Naive thymus-derived CD4-positive, alpha-beta T cell (primary cell): ENCODE data around the gene TRMT112. TPM values are rescaled to one million over a fixed set of nuclear protein-coding genes. Genes with fewer than 3 reads are reported as not detected.

ENCODE experiments used
- ATAC-seq: fragments of 150-1000 bp; cut with Tn5 transposase; 2 replicates; pipeline ENCODE4 v1.10.0; 2021; ENCODE audit warnings: mild to moderate bottlenecking, moderate library complexity
- CTCF ChIA-PET: fragments of 350-600 bp; sonication (Branson Sonifier 250); formaldehyde crosslinking; loops from one replicate; lab custom pipeline; 2021; ENCODE audit warnings: antibody characterized with exemption; lab: Charles Lee
- POLR2A ChIA-PET: fragments of 350-600 bp; sonication (Branson Sonifier 250); formaldehyde crosslinking; loops from one replicate; lab custom pipeline; 2021; ENCODE audit warnings: antibody characterized with exemption, inconsistent platforms; lab: Charles Lee
- DNase-seq, 9 donors: peaks; one replicate each; pipeline versions ENCODE4 v3.0.0 to v3.0.0-alpha.2; 2020 to 2022; ENCODE audit warnings: mixed read lengths in 1 of 9
- H3K27ac ChIP-seq: one replicate; pipeline ENCODE4 v1.7.0; 2013; ENCODE audit warnings: mild to moderate bottlenecking, low read depth, low read length, moderate library complexity
- H3K27me3 ChIP-seq, 2 donors: one replicate each; pipeline ENCODE4 v1.7.0; 2013; ENCODE audit warnings: low read length in 2 of 2, mild to moderate bottlenecking in 2 of 2, moderate library complexity in 2 of 2; ENCODE audit not compliant: control insufficient read depth in 2 of 2, insufficient read depth in 2 of 2
- H3K36me3 ChIP-seq, 3 experiments: 1 replicate in 2 of 3; 2 replicates in 1 of 3; pipeline ENCODE4 v1.7.0; 2013; ENCODE audit warnings: low read length in 3 of 3, mild to moderate bottlenecking in 3 of 3, moderate library complexity in 1 of 3; ENCODE audit not compliant: insufficient read depth in 3 of 3, control insufficient read depth in 2 of 3
- H3K4me1 ChIP-seq, 2 donors: one replicate each; pipeline ENCODE4 v1.7.0; 2013; ENCODE audit warnings: low read length in 2 of 2, mild to moderate bottlenecking in 2 of 2, moderate library complexity in 1 of 2; ENCODE audit not compliant: control insufficient read depth in 2 of 2, insufficient read depth in 2 of 2
- H3K4me3 ChIP-seq: 2 replicates; pipeline ENCODE4 v1.7.0; 2013; ENCODE audit warnings: mild to moderate bottlenecking, low read length
- H3K9me3 ChIP-seq, 3 experiments: 1 replicate in 2 of 3; 2 replicates in 1 of 3; pipeline ENCODE4 v1.7.0; 2013; ENCODE audit warnings: low read length in 3 of 3; ENCODE audit not compliant: control insufficient read depth in 2 of 3
- H3K27ac Mint-ChIP-seq, 9 donors: one replicate each; pipeline ENCODE4 v1.8.0; 2020 to 2022; ENCODE audit warnings: mixed read lengths in 9 of 9, mild to moderate bottlenecking in 8 of 9, moderate library complexity in 5 of 9, inconsistent platforms in 2 of 9
- H3K27me3 Mint-ChIP-seq, 5 donors: one replicate each; pipeline ENCODE4 v1.8.0; 2021 to 2022; ENCODE audit warnings: mixed read lengths in 5 of 5, mild to moderate bottlenecking in 1 of 5
- H3K36me3 Mint-ChIP-seq, 5 donors: one replicate each; pipeline ENCODE4 v1.8.0; 2020 to 2022; ENCODE audit warnings: mixed read lengths in 5 of 5, mild to moderate bottlenecking in 3 of 5, inconsistent platforms in 1 of 5
- H3K4me1 Mint-ChIP-seq, 7 donors: one replicate each; pipeline ENCODE4 v1.8.0; 2020 to 2022; ENCODE audit warnings: mixed read lengths in 7 of 7, mild to moderate bottlenecking in 3 of 7, inconsistent platforms in 1 of 7
- H3K4me3 Mint-ChIP-seq, 10 donors: one replicate each; pipeline ENCODE4 v1.8.0; 2020 to 2022; ENCODE audit warnings: mild to moderate bottlenecking in 10 of 10, mixed read lengths in 10 of 10, moderate library complexity in 6 of 10, inconsistent platforms in 2 of 10
- H3K9me3 Mint-ChIP-seq, 11 donors: one replicate each; pipeline ENCODE4 v1.8.0; 2020 to 2022; ENCODE audit warnings: mixed read lengths in 11 of 11, mild to moderate bottlenecking in 4 of 11, inconsistent platforms in 1 of 11, moderate library complexity in 1 of 11
- intact Hi-C, 2 donors: fragments of 100-400 bp; cut with micrococcal nuclease; formaldehyde crosslinking; loops; one replicate each; pipeline ENCODE4 v1.15.1; 2023
- polyA plus RNA-seq, 2 donors: library from polyadenylated mRNA; unstranded; fragments of 300-500 nt; fragmentation: Illumina TruSeq; gene quantifications; one replicate each; pipeline ENCODE4 v1.2.3, GENCODE V29; 2021
- total RNA-seq, 6 experiments: library from RNA in 5 of 6; stranded (reverse) in 5 of 6; gene quantifications; 1 replicate in 5 of 6; 2 replicates in 1 of 6; pipeline ENCODE4 v1.2.3 and lab custom pipeline; 2021 to 2026

TRMT112 gene
- total and polyA plus RNA-seq, 7 experiments from 2014 or later: 90.9 to 613 (median 166) TPM

DNA sequence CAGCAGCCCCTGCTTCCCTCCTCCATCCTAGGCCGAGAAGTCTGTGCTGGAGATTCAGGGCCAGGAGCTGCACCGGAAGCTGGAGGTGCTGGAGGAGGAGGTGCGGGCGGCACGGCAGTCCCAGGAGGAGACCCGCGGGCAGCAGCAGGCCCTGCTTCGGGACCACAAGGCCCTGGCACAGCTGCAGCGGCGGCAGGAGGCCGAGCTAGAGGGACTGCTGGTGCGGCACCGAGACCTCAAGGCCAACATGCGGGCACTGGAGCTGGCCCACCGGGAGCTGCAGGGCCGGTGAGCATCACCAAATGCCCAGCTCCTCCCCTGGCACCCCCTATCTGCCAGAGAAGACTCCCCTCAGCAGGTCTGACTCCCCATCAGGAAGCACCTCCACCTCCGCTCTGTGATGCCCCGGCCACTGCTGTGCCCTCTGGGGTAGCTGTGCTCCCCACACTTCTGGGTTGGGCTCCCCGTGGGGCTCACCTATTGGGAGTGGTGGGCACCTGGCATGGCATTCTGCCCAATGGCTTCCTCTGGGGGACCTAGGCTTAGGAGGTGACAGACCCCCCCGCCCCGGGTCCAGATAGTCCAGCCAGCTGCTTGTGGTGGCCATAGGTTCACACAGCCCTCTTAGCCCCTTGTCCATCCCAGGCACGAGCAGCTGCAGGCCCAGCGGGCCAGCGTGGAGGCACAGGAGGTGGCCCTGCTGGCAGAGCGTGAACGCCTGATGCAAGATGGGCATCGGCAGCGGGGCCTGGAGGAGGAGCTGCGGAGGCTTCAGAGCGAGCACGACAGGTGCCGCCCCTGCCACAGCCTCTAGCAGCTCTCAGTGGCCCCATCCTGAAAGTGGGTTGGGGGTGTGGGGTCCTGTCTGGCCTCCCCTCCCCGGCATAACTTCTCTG, 35.0 kb upstream of the TRMT112 start:
- H3K4me1 Mint-ChIP-seq: peaks cover 5 to 13% (median 6%) of the 10 kb centered on the region in 7 donors
- H3K27me3 Mint-ChIP-seq: no peaks in the 10 kb centered on the region
- ATAC-seq: no peak
- no peak overlapping the region for H3K27ac Mint-ChIP-seq
- intact Hi-C loops: no loop called here
- CTCF ChIA-PET: interaction anchor here (0.5 to 3.5 kb wide), 4 partner anchors 35 to 1711 kb away, joined by 3 to 18 read pairs (median 4); partner anchors contain the start of genes PRDX5 and TRMT112
- no peaks in the 10 kb centered on the region for H3K9me3 Mint-ChIP-seq
- Histone ChIP-seq H3K4me3 (no peak overlapping the region), H3K4me1 (peaks cover 0 to under 1% of the 10 kb centered on the region in 2 donors), H3K36me3 (peaks cover 0 to 52% (median 3%) of the 10 kb centered on the region in 3 experiments), H3K9me3 (no peaks in the 10 kb centered on the region), H3K27me3 (no peaks in the 10 kb centered on the region), H3K27ac (no peak overlapping the region)
- no peak overlapping the region for H3K4me3 Mint-ChIP-seq
- peaks cover 0 to 3% (median 0%) of the 10 kb centered on the region in 5 donors for H3K36me3 Mint-ChIP-seq
- POLR2A ChIA-PET: no interaction called here
- DNase-seq: no peak

DNA sequence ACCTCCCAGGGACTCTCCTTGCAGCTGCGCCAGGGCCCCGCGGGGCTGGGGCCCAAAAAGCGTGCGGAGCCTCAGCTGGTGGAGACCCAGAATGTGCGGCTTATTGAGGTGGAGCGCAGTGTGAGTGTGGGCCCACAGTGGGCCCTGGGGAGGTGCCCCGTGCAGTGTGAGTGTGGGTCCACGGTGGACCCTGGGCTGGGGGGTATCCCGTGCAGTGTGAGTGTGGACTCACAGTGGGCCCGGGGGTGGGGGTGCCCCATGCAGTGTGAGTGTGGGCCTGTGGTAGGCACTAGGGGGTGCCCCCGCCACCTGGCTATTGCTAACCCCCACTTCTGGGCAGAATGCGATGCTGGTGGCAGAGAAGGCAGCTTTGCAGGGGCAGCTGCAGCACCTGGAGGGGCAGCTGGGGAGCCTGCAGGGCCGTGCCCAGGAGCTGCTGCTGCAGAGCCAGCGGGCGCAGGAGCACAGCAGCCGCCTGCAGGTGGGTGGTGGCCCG, 33.8 kb upstream of the TRMT112 start:
- intact Hi-C loops: no loop called here
- peaks cover 0 to 8% (median 0%) of the 10 kb centered on the region in 7 donors for H3K4me1 Mint-ChIP-seq
- H3K27ac ChIP-seq: no peak overlapping the region
- H3K4me1 ChIP-seq: no peaks in the 10 kb centered on the region
- CTCF ChIA-PET: no interaction called here
- POLR2A ChIA-PET: interaction anchor here (0.6 kb wide), 2 partner anchors 42 to 144 kb away, joined by 3 read pairs; no protein-coding TSS in a partner anchor
- H3K4me3 ChIP-seq: no peak overlapping the region
- no peak overlapping the region for H3K27ac Mint-ChIP-seq
- H3K27me3 Mint-ChIP-seq: no peaks in the 10 kb centered on the region
- ATAC-seq: no peak
- no peak overlapping the region for H3K4me3 Mint-ChIP-seq
- DNase-seq: no peak
- no peaks in the 10 kb centered on the region for H3K36me3 Mint-ChIP-seq
- no peaks in the 10 kb centered on the region for H3K9me3 ChIP-seq
- peaks cover 0 to 52% (median 3%) of the 10 kb centered on the region in 3 experiments for H3K36me3 ChIP-seq
- no peaks in the 10 kb centered on the region for H3K9me3 Mint-ChIP-seq
- no peaks in the 10 kb centered on the region for H3K27me3 ChIP-seq

GRCh38 chr11:64349404-64349803, 32.0 kb upstream of the TRMT112 start:
- peaks cover 0 to 55% (median 5%) of the 10 kb centered on the region in 3 experiments for H3K36me3 ChIP-seq
- Mint-ChIP-seq H3K4me3 (no peak overlapping the region), H3K27ac (no peak overlapping the region), H3K9me3 (no peaks in the 10 kb centered on the region), H3K36me3 (peaks cover 0 to 8% (median 5%) of the 10 kb centered on the region in 5 donors), H3K4me1 (peaks cover 4 to 12% (median 5%) of the 10 kb centered on the region in 7 donors), H3K27me3 (no peaks in the 10 kb centered on the region)
- CTCF ChIA-PET: no interaction called here
- intact Hi-C loops: no loop called here
- POLR2A ChIA-PET: interaction anchor here (1.2 kb wide), 1 partner anchor 10 kb away, joined by 3 read pairs; no protein-coding TSS in a partner anchor
- DNase-seq (no peak), ATAC-seq (no peak)
- no peaks in the 10 kb centered on the region for H3K9me3 ChIP-seq
- no peak overlapping the region for H3K4me3 ChIP-seq
- no peaks in the 10 kb centered on the region for H3K4me1 ChIP-seq
- no peaks in the 10 kb centered on the region for H3K27me3 ChIP-seq
- H3K27ac ChIP-seq: no peak overlapping the region

- no peaks in the 10 kb centered on the region for H3K27me3 ChIP-seq
- Mint-ChIP-seq H3K27me3 (no peaks in the 10 kb centered on the region), H3K9me3 (no peaks in the 10 kb centered on the region), H3K4me3 (no peak overlapping the region), H3K27ac (no peak overlapping the region), H3K36me3 (peaks cover 0 to 8% (median 5%) of the 10 kb centered on the region in 5 donors), H3K4me1 (peaks cover 4 to 12% (median 5%) of the 10 kb centered on the region in 7 donors)
- H3K4me3 ChIP-seq: no peak overlapping the region
- DNase-seq (no peak), ATAC-seq (no peak)
- peaks cover 0 to 59% (median 9%) of the 10 kb centered on the region in 3 experiments for H3K36me3 ChIP-seq
- H3K9me3 ChIP-seq: no peaks in the 10 kb centered on the region
- H3K27ac ChIP-seq: no peak overlapping the region
- H3K4me1 ChIP-seq: no peaks in the 10 kb centered on the region
- intact Hi-C loops: no loop called here
- POLR2A ChIA-PET: interaction anchor here (1.2 kb wide), 1 partner anchor 10 kb away, joined by 3 read pairs; no protein-coding TSS in a partner anchor
- CTCF ChIA-PET: no interaction called here
Observed at GRCh38 chr11:64349025-64349387, 31.6 kb upstream of the TRMT112 start.

DNA sequence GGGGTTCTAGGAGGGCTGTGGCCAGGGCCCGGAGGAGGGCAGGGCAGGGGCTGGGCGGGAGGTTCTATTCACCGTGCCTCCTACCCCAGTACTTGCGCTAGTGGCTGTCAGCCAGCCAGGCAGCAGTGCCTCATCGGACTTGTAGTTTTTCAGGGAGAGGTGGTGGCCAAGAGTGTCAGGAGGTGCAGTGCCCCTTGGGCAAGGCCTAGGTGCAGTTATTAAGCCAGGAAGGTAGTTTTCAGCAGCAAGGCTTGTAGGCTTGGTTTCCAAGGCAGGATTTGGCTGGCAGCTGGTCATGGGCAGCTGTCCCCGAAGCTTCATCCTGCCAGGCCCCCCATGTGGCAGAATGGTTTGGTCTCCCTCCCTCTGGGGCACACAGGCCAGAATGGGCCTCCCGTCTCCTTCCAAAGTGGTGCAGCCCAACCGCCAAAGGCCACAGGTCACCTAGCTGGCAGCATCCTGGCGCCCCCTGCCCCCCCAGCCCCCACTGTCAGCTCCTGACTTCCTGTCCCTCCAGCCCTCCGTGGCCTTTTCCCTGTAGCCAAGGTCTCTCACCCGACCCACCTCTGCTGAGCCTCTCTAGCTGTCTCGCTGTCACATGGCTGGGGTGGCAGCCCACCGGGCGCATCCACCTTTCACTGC, 31.1 kb upstream of the TRMT112 start:
- DNase-seq (no peak), ATAC-seq (no peak)
- peaks cover 0 to 8% (median 5%) of the 10 kb centered on the region in 5 donors for H3K36me3 Mint-ChIP-seq
- H3K4me1 Mint-ChIP-seq: peaks cover 4 to 12% (median 5%) of the 10 kb centered on the region in 7 donors
- no peak overlapping the region for H3K27ac Mint-ChIP-seq
- no peak overlapping the region for H3K4me3 Mint-ChIP-seq
- no peaks in the 10 kb centered on the region for H3K9me3 Mint-ChIP-seq
- intact Hi-C loops: no loop called here
- no peaks in the 10 kb centered on the region for H3K4me1 ChIP-seq
- ChIA-PET CTCF (no interaction called here), POLR2A (interaction anchor here (1.2 kb wide), 1 partner anchor 9 kb away, joined by 3 read pairs; no protein-coding TSS in a partner anchor)
- H3K27me3 ChIP-seq: no peaks in the 10 kb centered on the region
- H3K36me3 ChIP-seq: peaks cover 0 to 59% (median 10%) of the 10 kb centered on the region in 3 experiments
- H3K27me3 Mint-ChIP-seq: no peaks in the 10 kb centered on the region
- H3K27ac ChIP-seq: no peak overlapping the region
- H3K4me3 ChIP-seq: no peak overlapping the region
- no peaks in the 10 kb centered on the region for H3K9me3 ChIP-seq

- H3K36me3 ChIP-seq: peaks cover 0 to 55% (median 8%) of the 10 kb centered on the region in 3 experiments
- H3K27ac Mint-ChIP-seq: peak overlapping the region in 2 of 9 donors; percentile 7 to 59
- no peak for ATAC-seq
Observed at GRCh38 chr11:64347193-64347867, 30.0 kb upstream of the TRMT112 start.

More at GRCh38 chr11:64347193-64347867, 30.0 kb upstream of the TRMT112 start:
- peaks cover 4 to 12% (median 5%) of the 10 kb centered on the region in 7 donors for H3K4me1 Mint-ChIP-seq
- H3K4me3 Mint-ChIP-seq: no peak overlapping the region
- Histone ChIP-seq H3K27me3 (no peaks in the 10 kb centered on the region), H3K27ac (no peak overlapping the region), H3K4me1 (peaks cover under 1 to 3% of the 10 kb centered on the region in 2 donors), H3K4me3 (no peak overlapping the region), H3K9me3 (no peaks in the 10 kb centered on the region)
- no peaks in the 10 kb centered on the region for H3K27me3 Mint-ChIP-seq
- ChIA-PET POLR2A (interaction anchor here (0.7 kb wide), 1 partner anchor 424 kb away, joined by 4 read pairs; no protein-coding TSS in a partner anchor), CTCF (no interaction called here)
- no peaks in the 10 kb centered on the region for H3K9me3 Mint-ChIP-seq
- H3K36me3 Mint-ChIP-seq: peaks cover 0 to 10% (median 5%) of the 10 kb centered on the region in 5 donors
- intact Hi-C loops: no loop called here
- DNase-seq: no peak
